GM12892 (cell line): ENCODE results near the gene LRPAP1.

Experiments used
- POLR2A ChIP-seq: IDR thresholded peaks from 2 replicates; pipeline ENCODE4 v1.6.1; 2011; ENCODE audit warnings: low read depth, low read length, control low read depth
- POLR2AphosphoS5 ChIP-seq: IDR thresholded peaks from 2 replicates; pipeline ENCODE4 v1.6.1; 2011; ENCODE audit warnings: low read depth, low read length, control low read depth
- TAF1 ChIP-seq: IDR thresholded peaks from 2 replicates; pipeline ENCODE4 v1.6.1; 2011; ENCODE audit warnings: low read depth, mild to moderate bottlenecking, control low read depth, low read length, borderline replicate concordance

GRCh38 chr4:3467601-3468031 lies 64.6 kb downstream of the LRPAP1 start:
- TF ChIP-seq TAF1 (no peak), POLR2A (no peak), POLR2AphosphoS5 (no peak)
